Endothelial cell of umbilical vein (primary cell): Measurements from ENCODE around the gene IFT27. TPM values are rescaled to one million over a fixed set of nuclear protein-coding genes. Genes with fewer than 3 reads are reported as not detected.

ENCODE experiments used
- BruUV-seq: library from RNA; stranded (reverse); fragments of 400-500 nt; replicated peaks from 2 replicates; lab custom pipeline; 2021; lab: Mats Ljungman, UMichigan
- CTCF ChIA-PET: fragments of 300-600, 350-600 bp; sonication (Branson Sonifier 250); formaldehyde crosslinking; loops from one replicate; lab custom pipeline; 2021; ENCODE audit warnings: antibody characterized with exemption, inconsistent platforms; lab: Charles Lee
- POLR2A ChIA-PET: fragments of 300-600, 350-600 bp; sonication (Branson Sonifier 250); formaldehyde crosslinking; loops from one replicate; lab custom pipeline; 2021; ENCODE audit warnings: antibody characterized with exemption, inconsistent platforms; lab: Charles Lee
- DNase-seq: peaks from one replicate; pipeline ENCODE4 v3.0.0-alpha.2; 2011; ENCODE audit warnings: low read depth, low spot score
- FAIRE-seq: peaks from 2 replicates; lab custom pipeline; 2011; peaks lifted over from hg19 to GRCh38; lab: Jason Lieb, UNC
- H2AFZ ChIP-seq: 2 replicates; pipeline ENCODE4 v1.6.0; 2012; ENCODE audit warnings: low read depth, low read length, control low read depth, inconsistent platforms
- H3K27ac ChIP-seq: 2 replicates; pipeline ENCODE4 v1.5.1; 2011; ENCODE audit warnings: low read depth, mild to moderate bottlenecking, control low read depth, low read length, moderate library complexity; ENCODE audit not compliant: insufficient read depth
- H3K27me3 ChIP-seq, 2 experiments: 2 replicates each; pipeline versions ENCODE4 v1.6.0 to v1.6.1; 2011; ENCODE audit warnings: low read length in 2 of 2, mixed read lengths in 1 of 2; ENCODE audit not compliant: control insufficient read depth in 2 of 2, insufficient read depth in 2 of 2
- H3K36me3 ChIP-seq, 2 experiments: 2 replicates in 1 of 2; 3 replicates in 1 of 2; pipeline ENCODE4 v1.5.1; 2011; ENCODE audit warnings: low read length in 2 of 2, mild to moderate bottlenecking in 1 of 2, moderate library complexity in 1 of 2; ENCODE audit not compliant: control insufficient read depth in 2 of 2, insufficient read depth in 2 of 2; ENCODE audit errors: extremely low read depth in 1 of 2
- H3K4me1 ChIP-seq: 3 replicates; pipeline ENCODE4 v1.5.1; 2011; ENCODE audit warnings: mild to moderate bottlenecking, low read length; ENCODE audit not compliant: control insufficient read depth, insufficient read depth; ENCODE audit errors: extremely low read depth
- H3K4me2 ChIP-seq: 2 replicates; pipeline ENCODE4 v1.6.1; 2011; ENCODE audit warnings: low read length, control low read depth, mixed read lengths; ENCODE audit not compliant: insufficient read depth
- H3K4me3 ChIP-seq, 3 experiments: fragments of 200-600 bp in 1 of 3; sonication (generic), shearing (Covaris generic) in 1 of 3; replicated peaks in 1 of 3; 2 replicates each; pipeline ENCODE4 v1.5.1; 2011 to 2016; ENCODE audit warnings: control low read depth in 3 of 3, low read length in 3 of 3, mild to moderate bottlenecking in 2 of 3, inconsistent platforms in 1 of 3, low read depth in 1 of 3, moderate library complexity in 1 of 3; ENCODE audit not compliant: insufficient read depth in 1 of 3
- H3K79me2 ChIP-seq: 2 replicates; pipeline ENCODE4 v1.6.0; 2012; ENCODE audit warnings: low read length, inconsistent platforms; ENCODE audit not compliant: control insufficient read depth, insufficient read depth
- H3K9ac ChIP-seq: replicated peaks from 2 replicates; pipeline ENCODE3; 2011; ENCODE audit warnings: low read length, control low read depth; ENCODE audit not compliant: insufficient read depth; ENCODE audit errors: extremely low read depth
- H3K9me1 ChIP-seq: replicated peaks from 3 replicates; pipeline ENCODE4 v1.6.0; 2011; ENCODE audit warnings: mild to moderate bottlenecking, low read length; ENCODE audit not compliant: control insufficient read depth, insufficient read depth; ENCODE audit errors: extremely low read depth
- H3K9me3 ChIP-seq: replicated peaks from 2 replicates; pipeline ENCODE4 v1.5.1; 2012; ENCODE audit warnings: low read length, inconsistent platforms; ENCODE audit not compliant: control insufficient read depth, insufficient read depth
- H4K20me1 ChIP-seq: replicated peaks from 2 replicates; pipeline ENCODE3; 2011; ENCODE audit warnings: mild to moderate bottlenecking, low read length; ENCODE audit not compliant: control insufficient read depth, insufficient read depth; ENCODE audit errors: extremely low read depth
- EZH2 ChIP-seq: IDR thresholded peaks from 2 replicates; pipeline ENCODE4 v1.6.1; 2012; ENCODE audit warnings: borderline replicate concordance, low read depth, mild to moderate bottlenecking, moderate library complexity, low read length, inconsistent platforms; ENCODE audit not compliant: severe bottlenecking
- FOS ChIP-seq: IDR thresholded peaks from 2 replicates; pipeline ENCODE4 v1.6.1; 2011; ENCODE audit warnings: mild to moderate bottlenecking, low read length, moderate library complexity, borderline replicate concordance; ENCODE audit not compliant: insufficient read depth
- GATA2 ChIP-seq: IDR thresholded peaks from 2 replicates; pipeline ENCODE4 v1.7.0; 2011; ENCODE audit warnings: low read depth, mild to moderate bottlenecking, moderate library complexity, mixed read lengths, low read length; ENCODE audit not compliant: insufficient read length, insufficient read depth
- JUN ChIP-seq: IDR thresholded peaks from 2 replicates; pipeline ENCODE4 v1.6.1; 2011; ENCODE audit warnings: borderline replicate concordance, low read depth; ENCODE audit not compliant: insufficient read length, insufficient read depth
- MYC ChIP-seq: IDR thresholded peaks from one replicate; pipeline ENCODE4 v1.6.1; 2011; ENCODE audit warnings: mild to moderate bottlenecking, low read depth, low read length
- POLR2A ChIP-seq: IDR thresholded peaks from 2 replicates; pipeline ENCODE4 v1.6.1; 2012; ENCODE audit warnings: low read depth, mild to moderate bottlenecking, control low read depth, low read length
- POLR2AphosphoS5 ChIP-seq: IDR thresholded peaks from 2 replicates; pipeline ENCODE4 v1.6.1; 2012; ENCODE audit warnings: low read depth, mild to moderate bottlenecking, control low read depth, low read length, moderate library complexity; ENCODE audit not compliant: insufficient read depth
- dilution Hi-C: fragments of 300-500 bp; cut with MboI; formaldehyde crosslinking; loops from one replicate; pipeline ENCODE4 v1.15.0; 2019; ENCODE audit warnings: low sequenced_read_pairs; ENCODE audit not compliant: extremely low pct_ligation_motif_present
- intact Hi-C: fragments of 100-400 bp; cut with micrococcal nuclease; formaldehyde crosslinking; loops from one replicate; pipeline ENCODE4 v1.10.0; 2022
- polyA plus RNA-seq, 4 experiments: library from polyadenylated mRNA; depleted of rRNA in 3 of 4; stranded (reverse) in 3 of 4; unstranded in 1 of 4; fragments of >200 nt; gene quantifications; 2 replicates each; pipeline versions ENCODE4 v1.2.1 to v1.2.3, GENCODE V29; 2011 to 2012; ENCODE audit warnings: missing spikeins in 1 of 4
- total RNA-seq: library from RNA; stranded (reverse); gene quantifications from 2 replicates; pipeline ENCODE4 v1.2.3, GENCODE V29; 2021
- TF ChIP-seq, protein P1 (sequence below), 2 donors: IDR thresholded peaks; 1 replicate in 1 of 2; 2 replicates in 1 of 2; pipeline ENCODE4 v1.5.1; 2011; ENCODE audit warnings: low read length in 2 of 2, mild to moderate bottlenecking in 2 of 2, moderate library complexity in 2 of 2, control low read depth in 1 of 2, inconsistent platforms in 1 of 2, low read depth in 1 of 2; ENCODE audit not compliant: insufficient read depth in 1 of 2; ENCODE audit errors: extremely low read depth in 1 of 2
- TF ChIP-seq, protein P2 (sequence below): IDR thresholded peaks from 2 replicates; pipeline ENCODE4 v1.6.1; 2011; ENCODE audit not compliant: insufficient read depth, insufficient read length

IFT27 gene
- total and polyA plus RNA-seq, 2 donors (not counting 3 experiments of a cell fraction or from before 2014, with no cell fraction given), result 29.9 to 33.7 TPM

DNA sequence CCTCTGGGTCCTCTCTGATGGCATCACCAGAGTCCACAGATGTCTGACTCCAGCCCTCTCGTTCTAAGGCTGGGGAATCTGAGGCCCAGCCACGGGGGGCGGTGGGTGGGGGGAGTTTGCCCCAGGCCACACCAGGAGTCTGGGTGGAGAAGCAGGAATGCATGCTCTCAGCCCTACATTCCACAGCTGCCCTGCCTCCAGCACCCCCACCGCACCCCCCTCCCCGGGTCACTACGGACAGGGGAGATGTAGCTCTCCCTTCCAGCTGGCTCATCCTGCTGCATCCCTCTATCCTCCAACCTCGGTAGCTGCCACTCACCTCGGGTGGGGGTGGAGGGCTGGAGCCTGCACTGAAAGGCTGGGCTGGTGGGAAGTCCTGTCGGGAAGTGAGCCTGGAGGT, 43.2 kb upstream of the IFT27 start:
- ChIA-PET CTCF (interaction anchor here (3.7 kb wide), 1 partner anchor 38 kb away, joined by 22 read pairs; no protein-coding TSS in a partner anchor), POLR2A (no interaction called here)
- dilution Hi-C loops, result no loop called here
- no peak for TF ChIP-seq POLR2A
- TF ChIP-seq POLR2AphosphoS5, result no peak
- TF ChIP-seq MYC, result no peak
- TF ChIP-seq, protein P1, sequence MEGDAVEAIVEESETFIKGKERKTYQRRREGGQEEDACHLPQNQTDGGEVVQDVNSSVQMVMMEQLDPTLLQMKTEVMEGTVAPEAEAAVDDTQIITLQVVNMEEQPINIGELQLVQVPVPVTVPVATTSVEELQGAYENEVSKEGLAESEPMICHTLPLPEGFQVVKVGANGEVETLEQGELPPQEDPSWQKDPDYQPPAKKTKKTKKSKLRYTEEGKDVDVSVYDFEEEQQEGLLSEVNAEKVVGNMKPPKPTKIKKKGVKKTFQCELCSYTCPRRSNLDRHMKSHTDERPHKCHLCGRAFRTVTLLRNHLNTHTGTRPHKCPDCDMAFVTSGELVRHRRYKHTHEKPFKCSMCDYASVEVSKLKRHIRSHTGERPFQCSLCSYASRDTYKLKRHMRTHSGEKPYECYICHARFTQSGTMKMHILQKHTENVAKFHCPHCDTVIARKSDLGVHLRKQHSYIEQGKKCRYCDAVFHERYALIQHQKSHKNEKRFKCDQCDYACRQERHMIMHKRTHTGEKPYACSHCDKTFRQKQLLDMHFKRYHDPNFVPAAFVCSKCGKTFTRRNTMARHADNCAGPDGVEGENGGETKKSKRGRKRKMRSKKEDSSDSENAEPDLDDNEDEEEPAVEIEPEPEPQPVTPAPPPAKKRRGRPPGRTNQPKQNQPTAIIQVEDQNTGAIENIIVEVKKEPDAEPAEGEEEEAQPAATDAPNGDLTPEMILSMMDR (IDR thresholded peaks at IDR 0.05; ENCODE audit: extremely low read depth in 1 of 2, insufficient read depth in 1 of 2, low read depth in 1 of 2, low read length in 2 of 2), result no peak
- TF ChIP-seq, protein P2, sequence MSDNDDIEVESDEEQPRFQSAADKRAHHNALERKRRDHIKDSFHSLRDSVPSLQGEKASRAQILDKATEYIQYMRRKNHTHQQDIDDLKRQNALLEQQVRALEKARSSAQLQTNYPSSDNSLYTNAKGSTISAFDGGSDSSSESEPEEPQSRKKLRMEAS, result no peak
- no peak for TF ChIP-seq JUN
- TF ChIP-seq FOS, result no peak
- TF ChIP-seq GATA2, result no peak
- no peak for TF ChIP-seq EZH2
- Histone ChIP-seq H2AFZ (no peak overlapping the region), H3K27ac (no peak overlapping the region), H3K79me2 (no peaks in the 10 kb centered on the region), H3K4me3 (no peak overlapping the region), H3K9me1 (no peaks in the 10 kb centered on the region), H3K4me1 (peaks cover 9% of the 10 kb centered on the region), H3K27me3 (peaks cover 44 to 46% of the 10 kb centered on the region in 2 experiments), H3K4me2 (no peak overlapping the region), H3K36me3 (no peaks in the 10 kb centered on the region), H3K9me3 (no peaks in the 10 kb centered on the region), H3K9ac (no peak overlapping the region), H4K20me1 (no peaks in the 10 kb centered on the region)
- BruUV-seq, result no TSS peak
- intact Hi-C loops, result no loop called here
- FAIRE-seq, result no peak
- no peak for DNase-seq
